H9 (cell line): Measurements from ENCODE around the gene CLEC16A. TPM values are rescaled to one million over a fixed set of nuclear protein-coding genes. Genes with fewer than 3 reads are reported as not detected.

Experiments
- DNase-seq: peaks from one replicate; pipeline ENCODE4 v3.0.0-alpha.2; 2017
- H2AFZ ChIP-seq: one replicate; pipeline ENCODE4 v1.6.1; 2013; ENCODE audit warnings: mild to moderate bottlenecking, low read length, control low read depth, moderate library complexity
- H2AK5ac ChIP-seq: 2 replicates; pipeline ENCODE4 v1.6.1; 2013; ENCODE audit warnings: low read length, control low read depth, mixed read lengths; ENCODE audit not compliant: insufficient read length
- H2BK120ac ChIP-seq: one replicate; pipeline ENCODE4 v1.6.1; 2013; ENCODE audit warnings: low read depth, mild to moderate bottlenecking, low read length, control low read depth, inconsistent platforms; ENCODE audit not compliant: poor library complexity, severe bottlenecking
- H2BK12ac ChIP-seq: 2 replicates; pipeline ENCODE4 v1.6.1; 2013; ENCODE audit warnings: low read length, control low read depth, mixed read lengths, low read depth; ENCODE audit not compliant: insufficient read length
- H2BK15ac ChIP-seq: 2 replicates; pipeline ENCODE4 v1.6.1; 2013; ENCODE audit warnings: low read depth, low read length, control low read depth
- H2BK20ac ChIP-seq: one replicate; pipeline ENCODE4 v1.6.1; 2013; ENCODE audit warnings: low read depth, mild to moderate bottlenecking, low read length, control low read depth, inconsistent platforms; ENCODE audit not compliant: poor library complexity, severe bottlenecking
- H2BK5ac ChIP-seq: 2 replicates; pipeline ENCODE4 v1.6.1; 2013; ENCODE audit warnings: low read length, control low read depth, mixed read lengths; ENCODE audit not compliant: insufficient read length
- H3K14ac ChIP-seq: 2 replicates; pipeline ENCODE4 v1.6.1; 2013; ENCODE audit warnings: low read length, control low read depth; ENCODE audit not compliant: insufficient read depth
- H3K18ac ChIP-seq: 2 replicates; pipeline ENCODE4 v1.6.1; 2013; ENCODE audit warnings: low read depth, mild to moderate bottlenecking, mixed read lengths, low read length, control low read depth; ENCODE audit not compliant: insufficient read length
- H3K23ac ChIP-seq: 2 replicates; pipeline ENCODE4 v1.6.1; 2013; ENCODE audit warnings: low read length, control low read depth, mixed read lengths, low read depth; ENCODE audit not compliant: insufficient read length
- H3K23me2 ChIP-seq: 2 replicates; pipeline ENCODE4 v1.6.1; 2013; ENCODE audit warnings: low read depth, mild to moderate bottlenecking, mixed read lengths, low read length, control low read depth; ENCODE audit not compliant: insufficient read length, poor library complexity, severe bottlenecking
- H3K27ac ChIP-seq: 2 replicates; pipeline ENCODE4 v1.5.1; 2013; ENCODE audit warnings: low read length, control low read depth, mixed read lengths, low read depth; ENCODE audit not compliant: insufficient read length
- H3K27me3 ChIP-seq: 2 replicates; pipeline ENCODE4 v1.6.1; 2013; ENCODE audit warnings: low read length, control low read depth, inconsistent platforms; ENCODE audit not compliant: insufficient read depth
- H3K4ac ChIP-seq: 2 replicates; pipeline ENCODE4 v1.6.1; 2013; ENCODE audit warnings: low read depth, mild to moderate bottlenecking, control low read depth, inconsistent platforms, low read length, moderate library complexity
- H3K4me1 ChIP-seq: 2 replicates; pipeline ENCODE4 v1.6.1; 2013; ENCODE audit warnings: low read length, control low read depth, inconsistent platforms; ENCODE audit not compliant: insufficient read depth
- H3K4me2 ChIP-seq: 2 replicates; pipeline ENCODE4 v1.6.1; 2013; ENCODE audit warnings: low read length, control low read depth, mixed read lengths; ENCODE audit not compliant: insufficient read length, insufficient read depth
- H3K56ac ChIP-seq: 2 replicates; pipeline ENCODE4 v1.6.1; 2013; ENCODE audit warnings: low read depth, mild to moderate bottlenecking, mixed read lengths, low read length, control low read depth; ENCODE audit not compliant: insufficient read length
- H3K79me1 ChIP-seq: 2 replicates; pipeline ENCODE4 v1.6.1; 2013; ENCODE audit warnings: low read depth, mild to moderate bottlenecking, moderate library complexity, low read length, control low read depth, inconsistent platforms; ENCODE audit not compliant: insufficient read depth, poor library complexity, severe bottlenecking
- H3K79me2 ChIP-seq: 2 replicates; pipeline ENCODE4 v1.6.1; 2013; ENCODE audit warnings: low read length, control low read depth, inconsistent platforms; ENCODE audit not compliant: insufficient read depth
- H3K9ac ChIP-seq: 2 replicates; pipeline ENCODE4 v1.6.1; 2013; ENCODE audit warnings: low read length, control low read depth, mixed read lengths; ENCODE audit not compliant: insufficient read length; ENCODE audit errors: extremely low read depth
- H3K9me3 ChIP-seq: one replicate; pipeline ENCODE4 v1.6.1; 2013; ENCODE audit warnings: low read depth, low read length, inconsistent platforms; ENCODE audit not compliant: control insufficient read depth
- H3T11ph ChIP-seq: one replicate; pipeline ENCODE4 v1.6.1; 2013; ENCODE audit warnings: mild to moderate bottlenecking, low read length, control low read depth, inconsistent platforms
- H4K20me1 ChIP-seq: one replicate; pipeline ENCODE4 v1.6.1; 2013; ENCODE audit not compliant: control insufficient read depth, insufficient read length, insufficient read depth
- H4K5ac ChIP-seq: 2 replicates; pipeline ENCODE4 v1.6.1; 2013; ENCODE audit warnings: low read depth, mild to moderate bottlenecking, mixed read lengths, low read length, control low read depth; ENCODE audit not compliant: insufficient read length
- H4K8ac ChIP-seq: replicated peaks from 2 replicates; pipeline ENCODE4 v1.6.1; 2013; ENCODE audit warnings: low read length, control low read depth, mixed read lengths, low read depth; ENCODE audit not compliant: insufficient read length
- H4K91ac ChIP-seq: 2 replicates; pipeline ENCODE4 v1.6.1; 2013; ENCODE audit warnings: low read depth, mild to moderate bottlenecking, moderate library complexity, mixed read lengths, low read length, control low read depth; ENCODE audit not compliant: insufficient read length
- H3K27ac Mint-ChIP-seq, 3 experiments: 2 replicates in 2 of 3; 3 replicates in 1 of 3; pipeline ENCODE4 v1.8.0; 2020 to 2021; ENCODE audit warnings: mixed read lengths in 3 of 3, mild to moderate bottlenecking in 1 of 3, moderate library complexity in 1 of 3
- H3K27me3 Mint-ChIP-seq: 2 replicates; pipeline ENCODE4 v1.8.0; 2021; ENCODE audit warnings: low read depth, mild to moderate bottlenecking, moderate library complexity, mixed read lengths
- H3K36me3 Mint-ChIP-seq, 3 experiments: 2 replicates in 2 of 3; 3 replicates in 1 of 3; pipeline ENCODE4 v1.8.0; 2020 to 2021; ENCODE audit warnings: low read depth in 3 of 3, mixed read lengths in 3 of 3; ENCODE audit not compliant: insufficient read depth in 1 of 3
- H3K4me1 Mint-ChIP-seq, 2 experiments: 2 replicates each; pipeline ENCODE4 v1.8.0; 2020; ENCODE audit warnings: mixed read lengths in 2 of 2
- H3K4me3 Mint-ChIP-seq, 2 experiments: 2 replicates in 1 of 2; 3 replicates in 1 of 2; pipeline ENCODE4 v1.8.0; 2020 to 2021; ENCODE audit warnings: mild to moderate bottlenecking in 2 of 2, mixed read lengths in 2 of 2, moderate library complexity in 1 of 2
- H3K9me3 Mint-ChIP-seq, 2 experiments: 2 replicates in 1 of 2; 3 replicates in 1 of 2; pipeline ENCODE4 v1.8.0; 2020; ENCODE audit warnings: mild to moderate bottlenecking in 2 of 2, mixed read lengths in 2 of 2, moderate library complexity in 1 of 2
- WGBS: extraction: QIAGEN DNeasy Blood & Tissue Kit; methylation state at CpG from one replicate; pipeline ENCODE4 v1.1.7; 2013; ENCODE audit warnings: missing lambda C conversion rate, low lambda C conversion rate, mixed read lengths; ENCODE audit not compliant: insufficient read length; ENCODE audit errors: extremely low coverage; 5-methylcytosine and 5-hydroxymethylcytosine counted together
- total RNA-seq: library from RNA; stranded (reverse); gene quantifications from 2 replicates; pipeline ENCODE4 v1.2.1, GENCODE V29; 2021
- TF ChIP-seq, protein P1 (sequence below): fragments of 200-600 bp; sonication (generic); conservative IDR thresholded peaks from 3 replicates; pipeline ENCODE4 v1.8.0; 2021; ENCODE audit warnings: antibody characterized with exemption, mild to moderate bottlenecking

The CLEC16A gene
- total RNA-seq, 1 experiment from 2014 or later, result 15.2 TPM

DNA sequence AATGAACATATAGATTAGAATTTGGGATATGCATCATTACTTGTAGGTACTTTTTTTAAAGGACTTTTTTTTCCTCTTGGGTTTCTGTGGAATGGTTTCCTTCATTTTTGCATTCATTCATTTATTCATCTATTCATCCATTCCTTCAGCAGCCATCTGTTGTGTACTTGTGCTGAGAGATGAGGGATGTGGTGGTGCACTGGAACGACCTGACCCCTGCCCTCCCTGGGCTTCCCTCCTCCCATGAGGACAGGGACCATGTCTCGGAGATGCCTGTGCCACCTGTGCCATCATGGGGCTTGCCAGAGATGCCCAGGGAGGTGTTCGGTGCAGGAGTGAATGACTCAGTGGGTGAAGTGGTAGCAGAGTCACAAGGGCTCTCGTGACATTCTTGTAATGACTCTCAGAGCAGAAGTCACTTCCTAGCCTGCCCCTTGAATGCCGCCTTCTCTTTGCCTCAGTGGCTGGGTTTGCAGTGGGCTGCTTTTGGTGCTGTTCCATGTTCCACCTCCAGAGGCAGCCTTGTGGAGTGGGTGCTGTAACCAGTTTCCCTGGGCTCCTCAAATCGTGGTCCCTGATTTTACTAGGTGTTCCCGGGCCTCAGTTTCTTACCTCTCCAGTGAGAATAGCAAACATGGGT lies 43.9 kb downstream of the CLEC16A start:
- Histone ChIP-seq H3K79me1 (no peaks in the 10 kb centered on the region), H3T11ph (no peak overlapping the region), H3K23me2 (no peaks in the 10 kb centered on the region), H4K5ac (no peak overlapping the region), H3K14ac (no peak overlapping the region), H3K23ac (no peak overlapping the region), H3K9ac (no peak overlapping the region), H3K9me3 (no peaks in the 10 kb centered on the region), H4K20me1 (no peaks in the 10 kb centered on the region), H3K27me3 (no peaks in the 10 kb centered on the region), H3K56ac (no peak overlapping the region), H3K79me2 (no peaks in the 10 kb centered on the region), H4K91ac (no peak overlapping the region), H3K4ac (no peak overlapping the region), H2BK120ac (no peak overlapping the region), H2AK5ac (no peak overlapping the region), H2AFZ (no peak overlapping the region), H3K27ac (no peak overlapping the region), H2BK15ac (no peak overlapping the region), H4K8ac (no peak overlapping the region), H2BK20ac (no peak overlapping the region), H3K4me2 (no peak overlapping the region), H3K4me1 (no peaks in the 10 kb centered on the region), H2BK5ac (no peak overlapping the region), H3K18ac (no peak overlapping the region), H2BK12ac (no peak overlapping the region)
- peaks cover 5 to 11% of the 10 kb centered on the region in 2 experiments for H3K4me1 Mint-ChIP-seq
- H3K27ac Mint-ChIP-seq, result no peak overlapping the region
- H3K9me3 Mint-ChIP-seq, result no peaks in the 10 kb centered on the region
- WGBS, result no CpG with 5 or more reads among the region's 7 CpGs
- no peaks in the 10 kb centered on the region for H3K27me3 Mint-ChIP-seq
- TF ChIP-seq, protein P1, sequence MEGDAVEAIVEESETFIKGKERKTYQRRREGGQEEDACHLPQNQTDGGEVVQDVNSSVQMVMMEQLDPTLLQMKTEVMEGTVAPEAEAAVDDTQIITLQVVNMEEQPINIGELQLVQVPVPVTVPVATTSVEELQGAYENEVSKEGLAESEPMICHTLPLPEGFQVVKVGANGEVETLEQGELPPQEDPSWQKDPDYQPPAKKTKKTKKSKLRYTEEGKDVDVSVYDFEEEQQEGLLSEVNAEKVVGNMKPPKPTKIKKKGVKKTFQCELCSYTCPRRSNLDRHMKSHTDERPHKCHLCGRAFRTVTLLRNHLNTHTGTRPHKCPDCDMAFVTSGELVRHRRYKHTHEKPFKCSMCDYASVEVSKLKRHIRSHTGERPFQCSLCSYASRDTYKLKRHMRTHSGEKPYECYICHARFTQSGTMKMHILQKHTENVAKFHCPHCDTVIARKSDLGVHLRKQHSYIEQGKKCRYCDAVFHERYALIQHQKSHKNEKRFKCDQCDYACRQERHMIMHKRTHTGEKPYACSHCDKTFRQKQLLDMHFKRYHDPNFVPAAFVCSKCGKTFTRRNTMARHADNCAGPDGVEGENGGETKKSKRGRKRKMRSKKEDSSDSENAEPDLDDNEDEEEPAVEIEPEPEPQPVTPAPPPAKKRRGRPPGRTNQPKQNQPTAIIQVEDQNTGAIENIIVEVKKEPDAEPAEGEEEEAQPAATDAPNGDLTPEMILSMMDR, result peak; percentile 61
- no peak overlapping the region for H3K4me3 Mint-ChIP-seq
- DNase-seq, result peak; percentile 51
- peaks cover 3 to 14% (median 4%) of the 10 kb centered on the region in 3 experiments; a peak in 5 of 7 replicates for H3K36me3 Mint-ChIP-seq
